HG02798 (cell line): ENCODE measurements around the gene USH1C.

ENCODE experiments used
- ATAC-seq: cut with Tn5 transposase; IDR thresholded peaks from one replicate; pipeline ENCODE4 v1.9.1; 2021; ENCODE audit warnings: mild to moderate bottlenecking; ENCODE audit not compliant: unreplicated experiment, poor library complexity

Gene USH1C

DNA sequence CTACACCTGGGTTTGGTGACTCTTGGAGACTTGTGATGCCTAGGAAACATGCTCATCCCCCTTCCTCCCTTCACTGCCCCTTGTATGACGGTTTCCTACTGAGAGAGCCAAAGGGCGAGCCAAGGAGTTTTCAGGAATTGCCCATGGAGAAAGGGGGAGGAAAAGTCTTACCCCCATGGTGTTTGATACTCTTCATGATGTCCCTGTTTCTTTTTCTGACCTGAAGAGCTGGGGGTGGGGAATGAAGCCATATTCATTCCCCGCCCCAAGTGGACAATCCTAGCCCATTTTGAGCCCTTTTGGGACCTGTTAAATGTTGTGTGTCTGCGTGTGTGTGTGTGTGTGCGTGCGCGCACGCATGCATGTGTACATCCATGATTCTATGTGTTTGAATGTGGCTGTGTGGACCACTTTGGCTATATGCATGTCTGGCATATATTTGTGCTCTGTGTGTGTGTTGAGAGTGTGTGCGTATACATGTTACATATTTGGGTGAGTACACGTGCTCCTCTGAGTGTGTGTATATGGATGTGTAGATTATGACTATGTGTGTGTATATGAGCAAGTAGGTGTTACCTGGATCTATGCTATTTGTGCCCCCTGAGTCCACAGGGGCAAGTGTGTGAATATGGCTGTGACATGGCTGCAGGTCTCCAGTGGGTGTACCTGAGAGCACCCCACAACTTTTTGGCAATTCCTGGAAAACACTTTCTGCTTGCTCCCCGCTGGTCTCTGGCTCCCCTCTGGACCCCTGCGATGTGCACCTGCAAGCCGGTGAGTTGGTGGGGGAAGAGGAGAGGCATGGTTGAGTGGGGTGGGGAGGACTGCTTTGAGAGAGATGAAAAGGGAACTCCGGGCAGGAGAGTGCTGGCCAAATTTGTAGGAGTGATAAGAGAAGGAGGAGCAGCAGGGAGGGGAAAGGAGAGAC, 27.5 kb upstream of the USH1C start:
- ATAC-seq, result no peak

DNA sequence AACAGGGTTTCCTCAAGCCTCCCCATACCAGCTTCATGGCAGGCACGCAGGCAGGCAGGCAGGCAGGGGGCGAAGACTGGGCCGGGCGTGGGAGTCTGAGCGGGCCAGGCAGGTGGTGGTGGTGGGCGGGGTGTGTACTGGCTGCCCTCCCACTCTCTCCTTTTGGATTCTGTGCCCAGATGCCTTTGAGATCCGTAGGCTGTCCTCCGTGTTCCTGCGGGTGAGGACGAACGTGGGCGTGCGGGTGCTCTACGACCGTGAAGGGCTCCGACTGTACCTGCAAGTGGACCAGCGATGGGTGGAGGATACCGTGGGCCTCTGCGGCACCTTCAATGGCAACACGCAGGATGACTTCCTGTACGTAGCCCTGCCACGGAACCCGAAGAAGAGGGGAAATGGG, 25.8 kb upstream of the USH1C start:
- no peak for ATAC-seq

DNA sequence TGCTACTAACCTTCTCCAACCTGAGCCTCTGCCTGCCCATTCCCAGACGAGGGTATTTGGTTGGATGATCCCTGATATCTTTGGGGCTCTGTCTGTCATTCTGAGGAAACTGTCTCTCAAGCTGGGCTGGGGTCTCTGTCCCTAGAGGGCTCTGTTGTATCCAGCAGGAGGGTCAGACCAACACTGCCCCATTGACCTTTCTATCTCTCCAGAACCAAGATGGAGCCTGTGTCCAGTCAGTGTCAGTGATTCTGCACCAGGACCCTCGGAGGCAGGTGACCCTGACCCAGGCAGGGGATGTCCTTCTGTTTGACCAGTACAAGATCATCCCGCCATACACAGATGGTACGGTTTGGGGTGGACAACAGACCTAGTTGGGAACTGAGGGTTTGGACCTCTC, 24.7 kb upstream of the USH1C start:
- no peak for ATAC-seq

DNA sequence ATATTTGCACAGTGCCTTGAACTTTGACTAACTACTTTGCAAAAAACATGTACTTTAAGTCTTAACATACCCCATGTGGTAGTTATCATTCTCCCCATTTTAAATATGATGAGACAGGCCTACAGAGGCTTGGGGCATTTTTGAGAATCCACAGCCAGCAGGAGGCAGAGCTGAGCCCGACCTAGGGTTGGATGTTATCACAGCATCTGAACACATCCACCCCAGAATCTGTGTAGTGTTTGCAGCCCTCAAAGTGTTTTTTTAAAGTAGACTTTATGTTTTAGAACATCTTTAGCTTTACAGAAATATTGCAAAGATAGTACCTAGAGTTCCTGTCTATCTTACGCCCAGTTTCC, 20.4 kb upstream of the USH1C start:
- ATAC-seq, result no peak

DNA sequence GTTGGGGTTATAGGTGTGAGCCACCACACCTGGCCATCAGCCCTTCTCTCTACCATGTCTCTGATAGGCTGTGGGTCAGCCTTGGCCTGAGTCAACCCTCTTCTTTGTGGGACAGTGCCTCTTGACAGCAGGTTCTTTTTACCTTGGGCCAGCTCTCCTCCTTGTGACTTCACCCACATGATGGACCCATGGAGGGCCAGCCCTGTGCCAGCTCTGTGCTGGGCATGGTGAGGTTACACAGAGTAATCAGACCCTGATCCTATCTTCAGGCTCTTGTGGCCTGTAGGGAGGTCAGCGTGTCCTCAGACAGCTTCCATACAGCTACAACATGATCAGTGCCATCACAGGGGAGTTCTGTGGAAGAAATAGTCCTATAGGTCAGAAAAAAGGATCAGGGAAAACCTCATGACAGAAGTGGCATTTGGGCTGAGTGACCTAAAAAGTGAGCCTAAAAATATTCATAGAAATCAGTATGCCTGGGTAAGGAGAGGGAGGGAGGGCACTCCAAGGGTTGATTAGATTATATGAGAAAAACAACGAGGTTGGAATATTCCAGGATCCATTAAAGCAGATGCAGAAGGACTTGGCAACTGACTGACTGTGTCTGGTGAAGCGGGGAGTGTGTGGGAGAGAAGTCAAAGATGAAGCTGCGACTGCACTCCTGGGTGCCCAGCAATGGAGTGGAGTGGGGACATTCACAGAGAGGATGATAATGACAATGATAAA, 19.9 kb upstream of the USH1C start:
- ATAC-seq, result no peak

DNA sequence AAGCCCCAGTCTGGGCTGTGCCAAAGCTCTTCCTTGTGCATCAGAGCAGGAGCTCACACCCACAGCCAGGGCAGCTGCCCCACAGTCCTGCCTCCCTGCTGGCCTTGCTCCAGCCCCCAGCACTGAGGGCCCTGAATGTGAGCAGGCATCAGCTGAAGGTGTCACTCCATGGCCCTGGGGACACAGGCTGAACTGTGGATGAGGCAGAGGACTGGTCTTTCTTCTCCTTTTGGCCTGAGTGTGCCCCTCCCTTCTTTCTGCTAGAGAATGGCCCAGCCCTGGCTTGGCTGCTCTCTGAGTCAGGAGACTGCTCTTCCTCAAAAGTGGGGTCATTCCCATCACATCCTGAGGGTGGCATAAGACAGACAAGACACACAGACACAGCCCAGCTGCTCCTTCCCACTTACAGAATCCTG, 19.0 kb upstream of the USH1C start:
- ATAC-seq, result no peak

DNA sequence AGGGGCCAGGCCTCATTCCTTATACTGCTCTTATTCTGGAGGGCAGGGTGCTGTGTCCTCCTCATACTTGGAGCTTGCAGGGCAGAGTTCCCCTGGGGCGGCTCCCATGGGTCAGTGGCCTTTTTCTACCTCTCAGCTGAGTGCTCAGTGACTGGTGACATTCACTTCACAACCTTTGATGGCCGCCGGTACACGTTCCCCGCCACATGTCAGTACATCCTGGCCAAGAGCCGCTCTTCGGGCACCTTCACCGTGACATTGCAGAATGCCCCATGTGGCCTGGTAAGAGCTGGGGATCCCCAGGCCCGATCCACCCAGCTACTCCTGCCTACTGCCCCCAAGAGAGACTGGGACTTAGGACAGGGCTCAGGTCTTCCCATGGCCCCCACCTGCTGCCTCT, 17.3 kb upstream of the USH1C start:
- ATAC-seq, result no peak

DNA sequence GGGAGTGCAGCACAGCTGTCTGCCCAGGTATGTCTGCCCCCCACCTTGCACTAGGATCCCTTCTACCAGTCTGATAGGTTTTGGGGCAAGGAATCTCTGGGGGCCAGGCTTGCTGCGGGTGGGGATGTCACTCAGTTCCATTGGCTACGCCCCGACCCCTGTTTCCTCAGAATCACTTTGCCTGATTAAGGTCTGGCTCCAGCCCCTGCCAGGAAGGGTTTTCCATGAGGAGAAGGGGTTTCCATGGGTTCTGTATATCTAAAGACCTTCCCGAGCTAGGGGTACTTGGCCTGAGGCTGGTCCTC, 16.8 kb upstream of the USH1C start:
- no peak for ATAC-seq

DNA sequence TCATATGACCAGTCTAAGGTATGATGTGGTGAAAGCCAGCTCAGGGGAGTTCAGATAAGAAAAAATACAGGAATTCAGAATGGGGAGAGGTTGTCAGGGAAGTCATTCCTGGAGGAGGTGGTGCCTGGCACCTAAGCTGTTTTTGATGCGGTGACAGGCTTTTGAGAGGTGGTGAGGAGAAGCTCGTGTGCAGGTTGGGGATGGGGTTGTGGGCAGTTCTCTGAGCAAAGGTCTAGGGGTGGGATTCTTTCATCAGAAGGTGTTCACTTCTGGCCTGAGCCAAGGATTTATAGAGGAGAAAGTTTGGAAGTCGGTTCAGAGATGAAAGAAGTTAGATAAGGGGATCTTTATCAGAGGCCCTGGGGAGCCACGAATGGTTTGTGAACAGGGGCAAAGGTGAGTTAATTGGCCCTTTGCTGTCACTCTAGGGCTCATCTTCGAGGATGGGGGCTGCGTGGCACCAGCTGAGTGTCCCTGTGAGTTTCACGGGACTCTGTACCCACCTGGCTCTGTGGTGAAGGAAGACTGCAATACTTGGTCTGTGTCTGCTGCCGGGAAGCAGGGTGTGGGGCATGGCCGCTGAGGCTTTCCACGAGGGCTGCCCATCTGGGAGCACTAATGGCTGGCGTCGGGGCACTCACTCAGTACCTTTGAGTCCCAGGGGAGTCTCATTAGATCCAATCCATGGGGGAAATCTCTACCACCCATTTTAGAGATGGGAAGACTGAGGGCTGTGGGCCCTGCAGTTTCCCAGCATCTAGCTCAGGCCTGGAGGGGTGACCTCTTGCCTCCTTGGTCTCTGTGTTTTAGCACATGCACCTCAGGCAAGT, 16.3 kb upstream of the USH1C start:
- no peak for ATAC-seq

DNA sequence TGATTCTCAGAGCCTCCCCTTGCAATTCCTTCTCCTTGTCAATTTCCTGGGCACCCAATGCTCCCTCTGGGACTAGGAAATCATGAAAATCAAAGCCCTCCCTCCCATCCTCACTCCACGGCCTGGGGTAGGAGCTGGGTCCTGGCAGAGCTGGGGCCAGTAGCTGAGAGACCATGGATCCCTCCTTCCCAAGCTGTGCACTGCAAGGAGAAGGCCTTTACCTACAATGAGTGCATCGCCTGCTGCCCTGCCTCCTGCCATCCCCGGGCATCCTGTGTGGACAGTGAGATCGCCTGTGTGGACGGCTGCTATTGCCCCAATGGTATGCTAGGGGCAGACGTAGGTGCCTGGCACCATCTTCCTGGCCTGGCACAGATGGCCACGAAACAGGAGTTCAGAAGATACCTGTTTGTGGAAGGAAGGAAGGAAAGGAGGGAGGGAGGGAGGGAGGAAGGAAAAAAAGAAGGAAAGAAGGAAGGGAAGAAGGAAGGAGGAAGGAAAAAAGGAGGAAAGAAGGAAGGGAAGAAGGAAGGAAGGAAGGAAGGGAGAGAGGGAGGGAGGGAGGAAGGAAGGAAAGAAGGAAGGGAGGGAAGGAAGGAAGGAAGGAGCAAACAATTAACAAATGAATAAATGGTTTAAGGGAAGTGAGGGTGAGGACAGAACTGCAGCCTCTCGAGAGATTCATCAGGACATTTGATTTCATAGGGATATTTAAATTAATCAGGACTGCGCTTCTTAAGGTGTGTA, 15.3 kb upstream of the USH1C start:
- ATAC-seq, result no peak

DNA sequence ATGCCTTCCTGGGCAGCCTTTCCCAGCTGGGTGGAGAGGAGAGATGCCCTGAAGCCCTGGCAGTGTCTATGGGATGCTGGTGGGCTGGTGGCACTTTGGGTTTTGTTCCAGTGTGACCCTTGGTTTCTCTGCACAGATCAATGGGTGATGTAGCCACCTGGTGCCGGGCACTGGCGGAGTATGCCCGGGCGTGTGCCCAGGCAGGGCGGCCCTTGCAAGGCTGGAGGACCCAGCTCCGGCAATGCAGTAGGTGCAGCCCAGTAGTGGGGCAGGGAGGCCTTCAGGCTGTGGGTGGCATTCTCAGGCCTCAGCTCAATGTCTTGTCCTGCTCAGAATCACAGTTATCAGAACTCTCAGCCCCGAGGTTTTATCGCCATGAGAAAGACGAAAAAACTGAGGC, 14.7 kb upstream of the USH1C start:
- ATAC-seq, result no peak

DNA sequence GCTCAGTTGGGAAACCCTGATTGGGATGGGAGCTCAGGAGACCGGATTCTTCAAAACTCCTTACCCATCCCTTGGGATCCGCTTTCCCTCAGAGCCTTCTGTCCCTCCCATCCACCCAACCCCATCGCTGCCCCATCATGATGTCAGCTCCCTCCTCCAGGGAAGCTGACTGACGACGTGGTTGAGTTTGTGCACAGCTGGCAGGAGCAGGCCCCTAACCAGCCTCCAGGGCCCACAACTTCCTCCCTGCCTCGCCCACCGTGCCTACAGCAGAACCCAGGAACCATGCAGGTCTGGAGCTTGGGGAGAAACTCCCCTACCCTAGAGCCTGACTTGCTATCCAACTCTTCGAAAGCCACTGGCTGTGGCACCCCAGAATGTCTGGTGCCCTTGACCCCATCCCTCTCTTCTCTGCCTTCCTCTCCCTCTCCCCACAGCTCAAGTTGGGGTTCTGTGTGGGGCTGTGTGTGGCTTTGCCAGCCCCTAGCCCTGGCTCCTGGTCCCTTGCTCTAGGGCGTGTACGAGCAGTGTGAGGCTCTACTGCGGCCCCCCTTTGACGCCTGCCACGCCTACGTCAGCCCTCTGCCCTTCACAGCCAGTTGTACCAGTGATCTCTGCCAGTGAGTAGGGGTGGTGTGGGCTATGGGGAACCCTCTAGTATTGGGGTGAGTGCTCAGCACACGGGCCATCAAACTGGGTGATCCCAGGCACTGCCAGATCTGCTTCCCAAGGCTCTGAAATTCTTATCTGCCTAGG, 14.0 kb upstream of the USH1C start:
- ATAC-seq, result no peak

DNA sequence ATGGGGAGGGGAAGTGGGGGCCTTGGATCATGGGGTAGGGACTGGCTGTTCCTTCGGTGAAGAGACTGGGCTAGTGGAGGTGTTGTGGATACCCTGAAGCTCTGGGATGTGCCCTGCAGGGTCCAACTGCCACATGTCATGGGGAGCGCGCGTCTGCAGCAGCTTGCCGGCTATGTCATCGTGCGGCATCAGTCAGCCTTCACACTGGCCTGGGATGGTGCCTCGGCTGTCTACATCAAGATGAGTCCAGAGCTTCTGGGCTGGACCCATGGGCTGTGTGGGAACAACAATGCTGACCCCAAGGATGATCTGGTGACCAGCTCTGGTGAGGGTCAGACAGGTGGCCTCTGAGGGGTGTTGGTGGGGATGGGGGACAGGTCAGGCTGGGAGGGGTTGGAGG, 12.8 kb upstream of the USH1C start:
- ATAC-seq, result no peak

DNA sequence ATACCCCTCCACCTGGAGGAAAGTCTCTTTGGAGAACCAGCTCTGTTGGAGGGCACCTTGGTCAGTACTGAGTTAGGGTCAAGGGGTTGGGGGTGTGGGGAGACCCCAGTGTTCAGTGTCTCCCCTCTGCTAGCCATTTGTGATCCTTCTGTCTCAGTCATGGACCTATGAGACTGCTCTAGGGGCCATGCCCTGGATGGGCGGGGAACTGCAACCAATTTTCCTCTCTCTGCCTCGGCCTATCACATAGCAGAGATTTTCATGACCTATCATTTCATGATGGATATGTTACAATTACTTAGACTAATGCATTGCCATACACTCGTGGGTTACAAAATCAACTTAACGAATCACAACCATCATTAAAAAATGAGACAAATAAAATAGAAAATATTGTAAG, 10.3 kb upstream of the USH1C start:
- no peak for ATAC-seq

DNA sequence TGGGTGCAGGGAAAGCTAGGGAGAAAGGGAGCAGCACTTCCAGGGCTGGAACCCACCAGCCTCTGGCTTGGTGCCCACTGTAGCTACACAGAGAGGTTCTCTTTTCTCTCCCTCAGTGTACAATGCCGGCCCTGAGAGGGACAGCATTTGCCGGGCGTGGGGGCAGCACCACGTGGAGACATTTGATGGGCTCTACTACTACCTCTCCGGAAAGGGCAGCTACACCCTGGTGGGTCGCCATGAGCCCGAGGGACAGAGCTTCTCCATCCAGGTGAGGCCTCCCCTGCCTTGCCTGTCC, 9.0 kb upstream of the USH1C start:
- ATAC-seq, result no peak

DNA sequence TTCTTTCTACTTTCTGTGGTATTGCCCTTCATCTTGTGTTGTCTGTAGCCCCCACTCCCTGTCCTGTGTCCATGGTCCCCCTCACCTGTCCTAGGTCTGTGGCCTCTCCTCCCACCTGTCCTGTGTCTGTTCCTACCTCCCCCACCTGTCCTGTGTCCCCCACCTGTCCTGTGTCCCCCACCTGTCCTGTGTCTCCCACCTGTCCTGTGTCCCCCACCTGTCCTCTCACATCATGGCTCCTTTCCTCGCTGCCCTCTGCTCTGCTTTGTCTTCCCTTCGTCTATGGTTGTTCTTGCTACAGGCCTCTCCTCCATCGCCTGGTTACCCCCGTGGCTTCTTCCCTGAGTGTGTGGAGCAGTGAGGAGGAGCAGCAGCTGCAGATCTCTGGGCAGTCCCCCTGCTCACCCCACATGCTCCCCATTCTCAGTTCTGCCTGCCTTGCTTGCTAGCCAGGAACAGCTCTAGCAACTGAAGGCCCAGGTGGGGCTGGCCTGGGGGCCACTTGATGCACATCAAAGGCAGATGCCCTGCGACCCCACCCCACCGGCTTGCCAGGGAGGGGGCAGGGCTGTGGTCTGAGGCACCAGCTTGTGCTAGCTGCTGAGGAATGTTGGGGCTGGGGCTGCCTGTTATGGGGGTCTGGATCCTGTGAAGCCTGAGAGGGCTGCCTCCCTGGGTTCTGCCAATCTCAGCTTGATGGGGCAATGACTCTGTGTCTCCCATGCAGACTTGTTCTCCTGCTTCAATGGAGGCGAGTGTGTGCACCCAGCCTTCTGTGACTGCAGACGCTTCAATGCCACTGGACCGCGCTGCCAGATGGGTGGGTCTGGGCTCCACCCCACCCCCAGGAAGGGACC, 8.4 kb upstream of the USH1C start:
- no peak for ATAC-seq

DNA sequence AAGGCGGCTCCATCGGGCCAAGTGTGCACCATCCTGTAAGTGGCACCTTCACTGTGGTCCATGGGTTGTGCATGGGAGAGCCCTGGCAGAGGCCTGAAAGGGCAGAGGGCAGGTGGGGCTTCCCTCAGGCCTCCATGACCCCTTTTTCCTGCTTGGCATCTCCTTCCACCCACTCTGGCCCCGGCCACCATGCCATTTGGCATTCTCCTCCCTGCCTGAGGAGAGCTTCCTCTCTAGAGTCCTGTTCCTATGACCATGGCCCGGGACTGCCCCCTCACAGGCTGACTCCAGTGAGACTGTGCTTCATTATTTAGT, 7.8 kb upstream of the USH1C start:
- ATAC-seq, result no peak

DNA sequence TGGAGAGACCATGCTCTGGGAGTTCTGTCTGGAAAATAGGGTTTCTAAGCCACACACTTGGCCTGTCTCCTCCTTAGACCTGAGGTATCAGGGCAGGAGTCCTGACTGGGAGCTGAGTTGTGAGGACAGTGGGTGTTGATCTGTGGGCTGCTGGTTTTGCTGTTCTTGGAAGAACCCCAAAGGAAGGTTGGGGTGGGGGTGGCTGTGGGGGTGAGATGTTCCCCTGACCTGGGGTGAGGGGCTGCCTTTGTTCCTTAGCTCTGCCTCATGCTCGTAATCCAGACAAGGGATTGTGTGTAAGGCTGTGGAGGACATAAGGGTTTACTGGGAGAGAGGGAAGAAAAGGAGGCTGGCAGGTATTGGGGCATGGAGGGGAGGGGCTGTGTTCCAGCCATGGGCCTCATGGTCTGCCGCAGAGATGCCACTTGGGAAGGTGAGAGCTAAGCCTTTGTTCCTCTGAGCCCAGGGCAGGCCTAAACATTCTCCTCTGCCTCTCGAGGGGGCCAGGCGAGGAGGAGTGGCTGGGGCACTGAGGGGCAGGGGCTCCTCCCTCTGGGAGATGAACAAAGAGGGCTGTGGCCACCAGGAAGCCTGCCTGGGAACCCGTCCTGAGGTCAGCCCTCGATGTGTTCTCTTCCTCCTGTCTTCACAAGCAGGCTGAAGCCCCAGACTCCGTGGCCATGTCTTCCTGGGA, 7.3 kb upstream of the USH1C start:
- ATAC-seq, result no peak
